ENCODE data around the gene DPYSL3.

Gene DPYSL3

GRCh38 chr5:147441191-147441695 lies 68.6 kb downstream of the DPYSL3 start:
- no peak for DNase-seq (ENCODE audit: low read depth in 2 of 3, low spot score in 2 of 3)

- no peak for DNase-seq (ENCODE audit: low read depth in 2 of 3, low spot score in 2 of 3)
Observed at GRCh38 chr5:147439254-147439653, 70.6 kb downstream of the DPYSL3 start.

- no peak for DNase-seq (ENCODE audit: low read depth in 2 of 3, low spot score in 2 of 3)
Observed at GRCh38 chr5:147437161-147437596, 72.7 kb downstream of the DPYSL3 start.

GRCh38 chr5:147436596-147436995 lies 73.3 kb downstream of the DPYSL3 start:
- no peak for DNase-seq (ENCODE audit: low read depth in 2 of 3, low spot score in 2 of 3)

- DNase-seq (ENCODE audit: low read depth in 2 of 3, low spot score in 2 of 3) = no peak
Observed at GRCh38 chr5:147434049-147434448, 75.8 kb downstream of the DPYSL3 start.

GRCh38 chr5:147432323-147432722 lies 77.5 kb downstream of the DPYSL3 start:
- DNase-seq (ENCODE audit: low read depth in 2 of 3, low spot score in 2 of 3) = no peak

GRCh38 chr5:147431586-147431985 lies 78.3 kb downstream of the DPYSL3 start:
- DNase-seq (ENCODE audit: low read depth in 2 of 3, low spot score in 2 of 3) = no peak

- DNase-seq (ENCODE audit: low read depth in 2 of 3, low spot score in 2 of 3) = no peak
Observed at GRCh38 chr5:147430628-147431027, 79.2 kb downstream of the DPYSL3 start.

GRCh38 chr5:147427521-147428401 lies 82.1 kb downstream of the DPYSL3 start:
- DNase-seq (ENCODE audit: low read depth in 2 of 3, low spot score in 2 of 3) = no peak

- no peak for DNase-seq (ENCODE audit: low read depth in 2 of 3, low spot score in 2 of 3)
Observed at GRCh38 chr5:147426640-147427327, 83.1 kb downstream of the DPYSL3 start.

- no peak for DNase-seq (ENCODE audit: low read depth in 2 of 3, low spot score in 2 of 3)
Observed at GRCh38 chr5:147418613-147419012, 91.3 kb downstream of the DPYSL3 start.

- DNase-seq (ENCODE audit: low read depth in 2 of 3, low spot score in 2 of 3) = no peak
Observed at GRCh38 chr5:147417135-147417813, 92.6 kb downstream of the DPYSL3 start.

- no peak for DNase-seq (ENCODE audit: low read depth in 2 of 3, low spot score in 2 of 3)
Observed at GRCh38 chr5:147415651-147416050, 94.2 kb downstream of the DPYSL3 start.

GRCh38 chr5:147413266-147413665 lies 96.6 kb downstream of the DPYSL3 start:
- DNase-seq (ENCODE audit: low read depth in 2 of 3, low spot score in 2 of 3) = no peak

GRCh38 chr5:147412561-147412960 lies 97.3 kb downstream of the DPYSL3 start:
- DNase-seq (ENCODE audit: low read depth in 2 of 3, low spot score in 2 of 3) = no peak

- DNase-seq (ENCODE audit: low read depth in 2 of 3, low spot score in 2 of 3) = no peak
Observed at GRCh38 chr5:147411359-147412319, 98.2 kb downstream of the DPYSL3 start.

- no peak for DNase-seq (ENCODE audit: low read depth in 2 of 3, low spot score in 2 of 3)
Observed at GRCh38 chr5:147410496-147411358, 99.1 kb downstream of the DPYSL3 start.

- DNase-seq (ENCODE audit: low read depth in 2 of 3, low spot score in 2 of 3) = no peak
Observed at GRCh38 chr5:147408980-147409379, 100.9 kb downstream of the DPYSL3 start.

GRCh38 chr5:147407094-147407681 lies 102.7 kb downstream of the DPYSL3 start:
- no peak for DNase-seq (ENCODE audit: low read depth in 2 of 3, low spot score in 2 of 3)

All from activated CD8-positive, alpha-beta memory T cell treated with anti-CD3 and anti-CD28 coated beads for 48 hours (primary cell).